SK-MEL-5 (cell line): ENCODE data around the gene ZBED1. TPM values are rescaled to one million over a fixed set of nuclear protein-coding genes. Genes with fewer than 3 reads are reported as not detected.
"Not testable (repeated sequence)": the region's sequence is repeated elsewhere in the genome, so short reads cannot be mapped to it uniquely, and the experiment has no call there.

Source experiments
- DNase-seq: peaks from one replicate; pipeline ENCODE4 v3.0.0-alpha.2; 2016; ENCODE audit warnings: low read depth, low spot score
- in situ Hi-C: cut with HindIII; loops from 2 replicates; pipeline ENCODE4 v1.10.0; 2016; ENCODE audit warnings: low sequenced_read_pairs, high pct_unique_total_duplicates, low pct_unique_long_range_greater_than_20kb
- polyA plus RNA-seq, 2 experiments: library from polyadenylated mRNA; depleted of rRNA; stranded (reverse); fragments of >200 nt; gene quantifications; 2 replicates each; pipeline ENCODE4 v1.2.3, GENCODE V29; 2015
- total RNA-seq: library from RNA; depleted of rRNA; stranded (reverse); fragments of >200 nt; shearing (Covaris generic); gene quantifications from 2 replicates; pipeline ENCODE4 v1.2.3, GENCODE V29; 2014; rRNA removed

The ZBED1 gene
- 18.0 and 19.1 TPM in 2 replicates for total RNA-seq
- 21.6 and 30.4 TPM in 2 replicates for polyA plus RNA-seq (2015; cell fraction: cytosol; rRNA removed)
- polyA plus RNA-seq (2015; cell fraction: nucleus; rRNA removed) = 3.2 and 8.4 TPM in 2 replicates

DNA sequence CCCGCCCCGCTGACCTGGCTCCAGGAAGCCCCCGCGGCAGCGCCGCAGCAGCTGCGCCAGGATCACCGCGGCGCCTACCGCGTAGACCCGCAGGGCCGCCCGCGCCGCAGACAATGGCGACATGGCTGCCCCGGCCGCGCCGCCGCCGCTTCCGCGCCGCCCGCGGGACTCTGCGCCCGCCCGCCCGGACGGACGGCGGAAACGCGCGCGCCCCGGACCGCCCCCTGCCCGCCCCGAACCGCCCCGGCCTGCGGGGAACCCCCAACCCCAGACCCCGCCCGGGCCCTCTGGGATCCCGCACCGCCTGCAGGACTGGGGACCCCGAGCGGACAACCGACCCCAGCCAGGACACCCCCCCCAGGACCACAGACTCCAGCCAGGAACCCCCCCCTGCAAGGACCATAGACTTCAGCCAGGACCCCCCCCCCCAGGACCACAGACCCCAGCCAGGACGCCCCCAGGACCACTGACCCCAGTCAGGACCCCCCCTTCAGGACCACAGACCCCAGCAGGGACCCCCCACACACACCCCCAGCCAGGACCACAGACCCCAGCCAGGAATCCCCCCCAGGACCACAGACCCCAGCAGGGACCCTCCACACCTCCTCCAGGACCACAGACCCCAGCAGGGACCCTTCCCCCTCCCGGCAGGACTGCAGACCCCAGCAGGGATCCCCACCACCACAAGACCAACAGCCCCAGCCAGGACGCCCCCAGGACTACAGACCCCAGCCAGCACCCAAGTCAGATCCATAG, at the start of gene ZBED1, which contains the start of gene DHRSX:
TSS of gene ZBED1 (minus strand) at position 174 of the 756 bp plus-strand sequence. CDS start 10,257 bp downstream, outside the sequence.
TSS of gene DHRSX (minus strand) at position 174 of the 756 bp plus-strand sequence. CDS start at position 123, 51 bp downstream.
- DNase-seq = no peak
- in situ Hi-C loops = no loop called here

DNA sequence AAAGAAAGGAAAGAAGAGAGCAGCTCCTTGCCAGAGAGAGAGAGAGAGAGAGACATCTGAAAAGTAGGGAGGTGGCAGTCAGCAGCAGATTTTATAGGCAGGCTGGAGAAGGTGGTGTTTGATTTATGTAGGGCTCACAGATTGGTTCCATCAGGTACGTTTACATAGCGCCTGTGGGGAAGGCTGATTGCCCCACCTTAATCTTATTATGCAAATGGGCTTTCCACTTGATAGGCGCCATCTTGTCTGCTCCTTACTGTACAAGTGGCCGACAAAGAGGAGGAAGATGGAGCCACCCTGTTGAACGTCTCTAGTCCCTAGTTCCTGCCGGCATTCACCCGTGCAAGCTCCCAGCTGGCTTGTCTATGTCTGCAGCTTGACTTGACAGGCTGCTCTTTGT, 49.1 kb upstream of the ZBED1 start:
- DNase-seq = peak; percentile 8
- in situ Hi-C loops = no loop called here

DNA sequence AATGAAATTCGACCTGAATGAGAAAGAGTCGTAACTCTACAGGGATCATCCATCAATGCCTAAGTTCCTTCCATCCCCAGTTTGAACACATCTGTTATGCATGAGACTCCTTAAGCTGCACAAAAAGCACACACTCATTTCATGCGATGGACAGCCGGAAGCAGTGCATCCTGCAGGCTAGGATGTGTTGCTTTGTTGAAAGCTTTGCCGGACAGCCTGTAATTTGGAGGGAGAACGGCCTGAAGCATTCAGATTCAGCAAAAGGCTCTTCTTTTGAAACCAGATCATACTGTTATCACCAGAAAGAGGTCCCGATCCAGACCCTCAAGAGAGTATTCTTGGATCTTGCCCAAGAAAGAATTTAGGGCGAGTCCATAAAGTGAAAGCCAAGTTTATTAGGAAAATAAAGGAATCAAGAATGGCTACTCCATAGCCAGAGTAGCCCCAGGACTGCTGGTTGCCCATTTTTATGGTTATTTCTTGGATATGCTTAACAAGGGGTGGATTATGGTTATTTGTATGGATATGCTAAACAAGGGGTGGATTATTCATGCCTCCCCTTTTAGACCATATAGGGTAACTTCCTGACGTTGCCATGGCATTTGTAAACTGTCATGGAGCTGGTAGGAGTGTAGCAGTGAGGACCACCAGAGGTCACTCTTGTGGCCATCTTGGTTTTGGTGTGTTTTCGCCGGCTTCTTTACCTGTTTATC, 48.1 kb upstream of the ZBED1 start:
- in situ Hi-C loops = no loop called here
- no peak for DNase-seq

DNA sequence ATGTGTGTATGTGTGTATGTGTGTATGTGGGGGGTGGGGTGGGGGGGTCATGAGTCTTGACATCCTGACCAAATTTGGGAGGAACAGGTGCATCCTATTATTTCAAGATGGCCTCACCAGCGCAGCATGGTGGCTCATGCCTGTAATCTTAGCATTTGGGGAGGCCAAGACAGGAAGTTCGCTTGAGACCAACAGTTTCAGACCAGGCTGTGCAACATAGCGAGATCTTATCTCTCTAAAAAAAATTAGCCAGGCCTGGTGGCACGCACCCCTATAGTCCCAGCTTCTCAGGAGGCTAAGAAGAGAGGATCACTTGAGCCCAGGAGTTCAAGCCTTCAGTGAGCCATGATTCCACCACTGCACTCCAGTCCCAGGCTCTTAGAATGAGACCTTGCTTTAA, 47.0 kb upstream of the ZBED1 start:
- DNase-seq = no peak
- in situ Hi-C loops = no loop called here

DNA sequence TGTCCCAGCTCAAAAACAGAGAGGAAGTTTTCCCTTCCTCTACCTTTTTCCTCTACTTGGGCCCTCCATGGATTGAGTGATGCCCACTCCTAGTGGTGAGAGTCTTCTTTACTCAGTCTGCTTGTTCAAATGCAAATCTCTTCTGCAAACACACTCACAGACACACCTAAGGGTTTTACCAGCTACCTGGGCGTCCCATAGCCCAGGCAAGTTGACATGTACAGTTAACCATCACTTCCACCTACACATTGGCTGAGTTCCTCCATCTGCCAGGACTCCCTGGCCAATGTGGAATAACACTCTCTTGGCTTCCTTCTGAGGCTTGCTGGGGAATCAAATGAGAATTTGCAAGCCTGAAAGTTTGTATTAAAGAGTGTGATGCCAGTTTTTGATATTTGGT, 45.7 kb upstream of the ZBED1 start:
- no peak for DNase-seq
- in situ Hi-C loops = no loop called here

DNA sequence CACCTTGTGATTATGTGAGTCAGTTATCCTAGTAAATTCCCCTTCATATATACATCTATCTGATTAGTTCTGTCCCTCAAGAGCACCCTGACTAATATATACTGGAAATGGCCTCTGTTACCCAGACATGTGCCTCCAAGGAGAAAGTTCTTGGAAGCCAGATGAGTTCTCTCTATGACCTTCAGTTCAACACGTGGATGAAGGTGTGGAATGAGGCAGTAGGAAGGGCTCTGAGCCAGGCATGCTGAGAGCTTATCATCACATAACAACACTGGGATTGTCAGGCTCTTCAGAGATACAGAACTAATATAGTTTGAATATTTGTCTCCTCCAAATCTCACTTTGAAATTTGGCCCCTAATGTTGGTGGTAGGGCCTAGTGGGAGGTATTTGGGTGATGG, 44.4 kb upstream of the ZBED1 start:
- in situ Hi-C loops = no loop called here
- no peak for DNase-seq

DNA sequence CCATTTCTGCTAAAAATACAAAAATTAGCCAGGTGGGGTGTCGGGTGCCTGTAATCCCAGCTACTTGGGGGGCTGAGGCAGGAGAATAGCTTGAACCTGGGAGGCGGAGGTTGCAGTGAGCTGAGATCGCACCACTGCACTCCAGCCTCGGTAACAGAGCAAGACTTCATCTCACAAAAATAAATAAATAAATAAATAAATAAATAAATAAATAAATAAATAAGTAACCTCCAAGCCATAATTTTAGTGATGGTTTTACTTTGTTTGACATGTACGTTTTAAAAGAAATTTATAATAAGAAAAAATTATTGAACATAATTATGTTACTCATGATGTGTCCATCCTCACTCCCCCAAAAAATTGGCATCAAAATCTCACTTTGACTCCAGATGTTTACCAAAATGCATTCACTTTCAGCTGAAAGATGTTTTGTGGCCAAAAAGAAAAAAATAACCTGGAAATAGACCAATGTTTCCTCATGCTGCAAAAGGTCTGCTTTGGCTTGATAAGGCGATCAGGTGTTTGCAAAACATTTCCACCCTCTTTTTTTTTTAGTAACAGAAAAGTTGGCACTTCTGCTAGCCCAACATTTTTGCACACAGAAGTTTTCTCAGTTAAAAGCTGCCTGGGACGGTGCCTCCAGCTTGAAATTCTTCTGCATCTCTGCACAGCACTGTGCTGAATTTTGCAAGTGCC, 42.2 kb upstream of the ZBED1 start:
- no peak for DNase-seq
- in situ Hi-C loops = no loop called here

DNA sequence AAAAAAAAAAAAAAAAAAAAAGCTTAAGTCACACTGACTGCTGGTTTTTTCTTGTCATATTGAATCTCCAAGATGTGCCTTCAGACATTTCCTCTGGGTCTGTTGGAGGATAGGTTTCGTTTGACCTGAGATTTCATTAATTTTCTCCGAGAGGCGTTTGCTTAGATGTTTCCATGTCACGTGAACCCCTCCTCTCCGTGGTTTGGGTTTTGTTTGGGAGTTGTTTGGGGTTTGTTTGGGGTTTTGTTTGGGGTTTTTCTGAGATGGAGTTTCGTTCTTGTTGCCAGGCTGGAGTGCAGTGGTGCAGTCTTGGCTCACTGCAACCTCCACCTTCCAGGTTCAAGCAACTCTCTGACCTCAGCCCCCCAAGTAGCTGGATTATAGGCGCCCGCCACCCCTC, 40.8 kb upstream of the ZBED1 start:
- in situ Hi-C loops = no loop called here
- DNase-seq = no peak

DNA sequence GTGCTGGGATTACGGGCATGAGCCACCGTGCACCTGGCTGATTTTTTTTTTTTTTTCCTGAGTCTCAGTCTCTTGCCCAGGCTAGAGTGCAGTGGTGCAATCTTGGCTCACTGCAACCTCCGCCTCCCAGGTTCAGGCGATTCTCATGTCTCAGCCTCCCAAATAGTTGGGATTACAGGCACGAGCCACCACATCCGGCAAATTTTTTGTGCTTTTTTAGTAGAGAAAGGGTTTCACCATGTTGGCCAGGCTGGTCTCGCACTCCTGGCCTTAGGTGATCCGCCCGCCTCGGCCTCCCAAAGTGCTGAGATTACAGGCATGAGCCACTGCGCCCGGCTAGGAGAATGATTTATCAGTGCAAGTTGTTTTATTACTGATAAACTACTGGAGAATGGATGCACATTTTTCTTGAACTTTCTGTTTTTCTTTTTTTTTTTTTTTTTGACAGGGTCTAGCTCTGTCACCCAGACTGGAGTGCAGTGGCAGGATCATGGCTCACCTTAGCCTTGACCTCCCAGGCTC, 39.7 kb upstream of the ZBED1 start:
- no peak for DNase-seq
- in situ Hi-C loops = no loop called here

DNA sequence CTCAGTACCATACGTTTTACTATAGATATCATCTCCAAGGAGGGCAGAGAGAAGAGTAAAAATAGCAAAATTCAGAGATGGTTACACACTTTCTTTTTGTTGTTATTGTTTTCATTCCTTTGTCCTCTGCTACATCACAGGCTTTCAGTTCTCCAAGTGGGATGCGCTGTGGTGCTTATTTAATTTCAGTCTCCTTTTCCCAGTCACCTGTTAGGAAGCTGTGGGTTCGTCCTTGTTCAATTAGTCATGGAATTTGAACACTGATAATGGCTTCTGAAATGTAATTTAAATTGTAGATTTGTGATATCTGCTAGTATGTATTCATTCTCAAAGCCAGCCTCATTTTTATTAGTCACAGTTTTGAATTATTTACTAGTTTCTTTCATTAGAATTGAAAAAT, 38.8 kb upstream of the ZBED1 start:
- no peak for DNase-seq
- in situ Hi-C loops = no loop called here

DNA sequence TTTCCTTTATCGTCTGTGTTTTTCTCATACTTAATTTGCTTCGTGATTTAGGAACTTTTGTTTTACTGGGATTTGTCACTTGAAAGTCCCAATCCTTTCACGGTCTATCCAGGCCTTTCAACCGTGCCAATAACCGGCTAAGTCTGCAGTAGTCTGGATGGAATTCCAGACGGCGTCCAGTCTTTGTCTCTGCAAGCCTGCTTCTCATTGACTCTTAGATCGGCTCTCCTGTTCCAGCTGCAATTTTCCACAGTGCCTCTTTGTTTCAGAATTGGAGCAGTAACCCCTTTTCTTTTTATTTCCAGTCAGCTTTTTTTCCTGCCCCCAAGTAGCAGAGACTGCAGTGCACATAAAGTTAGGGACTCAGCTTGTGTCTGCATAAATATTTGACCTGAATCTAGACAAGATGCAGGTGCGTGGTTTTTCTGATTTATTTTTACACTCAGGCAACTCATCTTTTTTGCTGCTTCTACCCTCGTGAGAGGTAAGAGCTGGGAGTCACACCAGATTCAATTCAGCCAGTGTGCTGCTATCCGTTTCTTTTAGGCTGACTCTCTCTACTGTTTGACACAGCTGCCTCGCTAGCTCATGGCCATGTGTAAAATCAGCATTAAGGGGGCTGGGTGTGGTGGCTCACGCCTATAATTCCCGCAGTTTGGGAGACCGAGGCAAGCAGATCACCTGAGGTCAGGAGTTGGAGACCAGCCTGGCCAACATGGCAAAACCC, 37.4 kb upstream of the ZBED1 start:
- DNase-seq = no peak
- in situ Hi-C loops = no loop called here

DNA sequence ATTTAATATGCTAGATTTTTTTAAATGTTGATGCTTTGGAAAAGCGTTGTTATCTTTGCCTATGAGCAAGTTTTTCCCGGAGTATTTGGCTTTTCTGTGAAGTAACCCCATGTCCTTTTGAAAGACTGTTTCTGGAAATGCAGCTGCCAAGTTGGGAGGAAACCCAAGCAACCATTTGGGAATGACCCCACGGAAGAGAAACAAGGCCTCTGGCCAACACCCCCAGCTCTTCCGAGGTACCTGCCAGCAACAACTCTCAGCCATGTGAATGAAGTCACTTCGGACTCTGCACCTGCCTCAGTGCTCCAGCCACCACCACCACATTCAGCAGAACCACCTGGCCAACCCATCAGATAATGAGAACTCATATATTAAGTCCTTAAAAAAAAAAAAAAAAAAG, 36.2 kb upstream of the ZBED1 start:
- in situ Hi-C loops = no loop called here
- no peak for DNase-seq

DNA sequence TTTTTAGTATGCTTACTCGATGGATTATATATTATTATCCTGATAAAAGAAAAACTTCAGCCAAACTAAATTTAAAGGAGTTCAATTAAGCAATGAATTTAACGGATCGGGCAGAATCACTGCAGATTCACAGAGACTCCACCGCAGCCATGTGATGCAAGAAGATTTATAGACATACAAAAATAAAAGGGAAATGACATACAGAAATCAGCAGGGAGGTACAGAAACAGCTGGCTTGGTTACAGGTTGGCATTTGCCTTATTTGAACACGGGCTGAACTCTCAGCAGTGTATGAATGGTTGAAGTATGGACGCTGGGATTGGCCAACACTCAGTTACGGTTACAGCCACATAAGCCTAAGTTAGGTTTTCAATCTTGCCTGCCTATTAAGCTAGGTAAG, 35.4 kb upstream of the ZBED1 start:
- in situ Hi-C loops = no loop called here
- no peak for DNase-seq

DNA sequence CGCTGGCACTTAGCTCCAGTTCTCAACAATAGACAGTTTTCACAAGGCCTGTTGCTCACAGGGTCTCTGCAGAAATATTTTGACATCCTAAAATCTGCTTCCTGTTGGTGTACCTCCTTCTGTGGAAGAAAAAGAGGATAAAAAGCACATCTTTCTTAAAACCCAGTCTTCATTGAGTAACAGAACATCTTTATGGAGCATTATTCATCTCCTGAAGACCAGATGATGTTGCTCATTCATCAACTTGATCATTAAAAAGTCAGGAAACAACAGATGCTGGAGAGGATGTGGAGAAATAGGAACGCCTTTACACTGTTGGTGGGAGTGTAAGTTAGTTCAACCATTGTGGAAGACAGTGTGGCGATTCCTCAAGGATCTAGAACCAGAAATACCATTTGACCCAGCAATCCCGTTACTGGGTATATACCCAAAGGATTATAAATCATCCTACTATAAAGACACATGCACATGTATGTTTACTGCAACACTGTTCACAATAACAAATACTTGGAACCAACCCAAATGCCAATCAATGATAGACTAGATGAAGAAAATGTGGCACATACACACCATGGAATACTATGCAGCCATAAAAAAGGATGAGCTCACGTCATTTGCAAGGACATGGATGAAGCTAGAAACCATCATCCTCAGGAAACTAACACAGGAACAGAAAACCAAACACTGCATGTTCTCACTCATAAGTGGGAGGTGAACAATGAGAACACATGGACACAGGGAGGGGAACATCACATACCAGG, 33.7 kb upstream of the ZBED1 start:
- not testable (repeated sequence) for DNase-seq

DNA sequence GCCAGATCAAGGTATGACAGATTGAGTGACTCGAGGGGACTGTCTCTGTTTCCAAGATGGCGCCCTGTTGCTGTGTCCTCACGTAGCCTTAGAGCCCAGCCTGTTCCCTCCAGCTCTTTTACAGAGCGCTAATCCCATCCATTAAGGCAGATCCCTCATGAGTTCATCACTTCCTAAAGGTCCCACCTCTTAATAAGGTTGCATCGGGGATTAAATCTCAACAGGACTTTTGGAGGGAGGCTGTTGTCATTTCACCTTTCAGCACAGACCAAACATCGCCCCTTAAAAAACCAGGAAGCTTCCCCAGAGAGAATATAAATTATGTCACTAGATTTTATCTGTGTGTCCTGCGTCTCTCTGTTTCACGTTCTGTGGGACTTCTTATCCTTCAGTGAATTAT, 32.6 kb upstream of the ZBED1 start:
- in situ Hi-C loops = no loop called here
- DNase-seq = no peak

More for the DNA sequence above, 33.7 kb upstream of the ZBED1 start:
- in situ Hi-C loops = not testable (repeated sequence)

DNA sequence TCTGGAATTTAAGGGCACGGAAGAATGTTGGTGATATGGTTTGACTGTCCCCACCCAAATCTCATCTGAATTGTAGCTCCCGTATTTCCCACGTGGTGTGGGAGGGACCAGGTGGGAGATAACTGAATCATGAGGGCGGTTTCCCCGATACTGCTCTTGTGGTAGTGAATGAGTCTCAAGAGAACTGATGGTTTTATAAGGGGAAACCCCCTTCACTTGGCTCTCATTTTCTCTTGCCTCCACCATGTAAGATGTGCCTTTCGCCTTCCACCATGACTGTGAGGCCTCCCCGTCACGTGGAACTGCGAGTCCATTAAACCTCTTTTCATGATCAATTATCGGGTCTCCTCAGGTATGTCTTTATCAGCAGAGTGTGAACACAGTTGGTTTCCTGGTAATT, 25.6 kb upstream of the ZBED1 start:
- in situ Hi-C loops = no loop called here
- no peak for DNase-seq

DNA sequence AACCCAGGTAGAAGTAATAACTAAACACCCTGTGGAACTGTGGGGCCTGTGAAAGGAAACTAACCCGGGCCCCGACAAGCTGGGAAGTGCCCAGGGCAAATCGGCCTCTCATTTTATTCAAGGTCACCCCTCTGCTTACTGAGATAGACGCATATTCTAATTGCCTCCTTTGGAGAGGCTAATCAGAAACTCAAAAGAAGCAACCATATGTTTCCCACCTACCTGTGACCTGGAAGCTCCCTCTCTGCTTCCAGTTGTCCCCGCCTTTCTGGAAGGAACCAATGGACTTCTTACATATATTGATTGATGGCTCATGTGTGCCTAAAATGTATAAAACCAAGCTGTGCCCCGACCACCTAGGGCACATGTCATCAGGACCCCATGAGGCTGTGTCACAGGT, 23.1 kb upstream of the ZBED1 start:
- in situ Hi-C loops = no loop called here
- DNase-seq = no peak
